SW 1271 (cell line): Measurements from ENCODE around the gene LMAN1.
A peak's percentile ranks its signal among the peaks of the same experiment; 100 is the strongest.

Experiments used
- DNase-seq, 2 experiments: peaks; one replicate each; lab custom pipeline; 2025; lab: John Stamatoyannopoulos, UW

Gene LMAN1

DNA sequence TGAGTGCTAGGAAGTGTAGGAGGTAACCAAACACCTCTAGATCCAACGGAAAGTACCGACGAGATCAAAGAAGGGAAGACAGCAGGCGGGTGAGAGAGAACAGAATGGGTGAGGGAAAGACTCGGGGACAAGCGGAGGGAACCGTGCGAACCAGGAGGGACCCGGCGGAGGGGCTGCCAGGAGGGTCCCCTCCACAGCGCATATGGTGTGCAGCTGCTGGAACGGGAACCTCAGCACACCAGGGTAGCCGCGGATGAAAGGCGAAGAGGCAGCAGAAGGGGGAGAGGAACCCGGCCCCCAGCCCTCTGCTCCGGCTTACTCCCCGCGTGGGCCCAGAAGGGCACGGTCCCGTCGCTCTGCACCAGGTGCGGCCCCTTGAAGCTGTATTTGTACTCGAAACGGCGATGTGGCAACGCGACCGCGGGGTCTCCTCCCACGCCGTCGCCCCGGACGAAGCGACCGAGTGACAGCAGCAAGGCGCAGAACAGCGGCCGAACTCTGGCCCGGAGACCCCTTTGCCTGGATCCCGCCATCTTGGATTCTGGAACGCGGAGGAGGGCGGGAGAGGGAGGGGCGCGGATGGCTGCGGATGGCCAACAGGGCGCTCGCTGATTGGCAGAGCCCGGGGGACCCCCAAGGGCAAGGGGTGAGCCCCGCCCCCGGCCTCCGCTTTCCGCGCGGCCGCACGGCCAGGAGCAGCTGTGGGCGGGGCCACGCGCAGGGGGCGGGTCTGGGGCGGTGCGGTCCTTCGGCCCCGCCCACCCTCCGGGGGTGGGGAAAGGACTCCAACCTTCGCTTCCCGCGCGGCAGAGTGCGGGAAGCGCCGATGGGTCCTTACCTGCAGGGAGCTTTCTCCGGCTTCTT lies at the start of gene LMAN1:
TSS of gene LMAN1 (minus strand) at position 554 of the 864 bp plus-strand sequence. CDS start at position 533, 21 bp downstream.
- DNase-seq: peak; percentile 59 to 80

DNA sequence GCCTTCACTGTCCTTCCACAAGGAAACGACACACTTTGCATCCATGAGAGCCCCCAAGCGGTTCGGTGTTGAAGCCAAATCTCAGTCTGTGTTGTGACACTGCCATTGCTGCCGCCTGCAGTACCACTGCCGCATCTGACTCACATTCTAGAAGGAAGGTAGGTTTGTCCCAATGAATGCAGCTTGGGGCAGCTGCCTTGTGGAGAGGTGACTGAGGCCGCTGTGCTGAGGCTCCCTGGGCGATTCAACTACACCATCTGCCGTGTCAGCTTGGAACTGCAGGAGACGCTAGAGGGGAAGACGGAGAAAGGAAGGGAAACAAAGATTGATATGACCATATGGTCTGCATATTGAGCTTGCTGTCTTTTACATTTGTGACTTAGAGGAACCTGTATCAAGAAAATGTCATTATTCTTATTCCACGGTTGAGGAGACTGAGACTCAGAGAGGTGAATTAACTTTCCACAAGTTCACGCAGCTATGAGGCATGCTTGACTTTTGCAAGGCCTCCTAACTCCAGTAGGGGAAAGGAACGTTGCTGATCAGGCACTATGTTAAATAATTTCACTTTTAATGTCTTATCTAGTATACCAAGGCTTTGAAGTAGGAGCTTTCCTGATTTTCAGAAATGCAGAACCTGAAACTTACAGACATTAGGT lies 43.5 kb upstream of the LMAN1 start:
- peak; percentile 13 to 48 for DNase-seq

DNA sequence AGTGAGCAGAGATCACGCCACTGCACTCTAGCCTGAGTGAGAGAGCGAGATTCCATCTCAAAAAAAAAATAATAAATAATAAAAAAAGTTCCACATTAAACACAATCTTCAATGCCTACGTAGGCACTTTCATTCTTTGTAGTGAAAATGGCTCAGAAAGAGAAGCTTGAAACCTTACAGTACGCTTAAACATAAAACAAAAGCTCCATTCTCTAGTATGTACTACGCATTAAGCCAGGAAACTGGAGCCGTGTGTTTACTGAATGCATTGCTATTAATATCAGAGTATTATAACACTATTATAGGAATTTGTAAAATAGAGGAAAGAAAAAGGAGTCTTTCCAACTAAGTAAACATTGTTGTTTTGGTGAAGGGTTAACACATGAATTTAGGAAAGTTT lies 41.3 kb upstream of the LMAN1 start:
- no peak for DNase-seq

GRCh38 chr18:59395226-59396175 lies 36.4 kb upstream of the LMAN1 start:
- DNase-seq: no peak

- no peak for DNase-seq
Measured at GRCh38 chr18:59393381-59393780, 34.3 kb upstream of the LMAN1 start.

DNA sequence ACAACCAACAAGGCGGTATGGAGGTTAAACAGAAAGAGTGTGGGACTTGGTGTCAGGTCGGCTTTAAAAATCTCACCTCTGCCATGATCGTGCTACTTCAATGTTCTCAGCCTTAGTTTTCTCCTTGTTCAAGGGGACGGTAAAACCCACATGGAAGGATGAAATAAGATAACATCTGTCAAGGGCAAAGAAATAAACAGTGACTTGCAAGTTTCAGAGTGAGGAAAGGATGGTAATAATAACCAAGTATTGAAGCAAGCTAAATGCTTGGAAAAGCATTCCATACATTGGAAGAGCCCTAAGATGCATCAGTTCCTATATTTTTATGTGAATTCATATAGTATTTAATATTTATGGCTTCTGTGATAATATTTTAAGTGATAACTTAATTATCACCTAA lies 29.8 kb upstream of the LMAN1 start:
- DNase-seq: no peak

- no peak for DNase-seq
Measured at GRCh38 chr18:59387687-59388565, 28.9 kb upstream of the LMAN1 start.

- DNase-seq: no peak
Measured at GRCh38 chr18:59386909-59387686, 28.0 kb upstream of the LMAN1 start.

DNA sequence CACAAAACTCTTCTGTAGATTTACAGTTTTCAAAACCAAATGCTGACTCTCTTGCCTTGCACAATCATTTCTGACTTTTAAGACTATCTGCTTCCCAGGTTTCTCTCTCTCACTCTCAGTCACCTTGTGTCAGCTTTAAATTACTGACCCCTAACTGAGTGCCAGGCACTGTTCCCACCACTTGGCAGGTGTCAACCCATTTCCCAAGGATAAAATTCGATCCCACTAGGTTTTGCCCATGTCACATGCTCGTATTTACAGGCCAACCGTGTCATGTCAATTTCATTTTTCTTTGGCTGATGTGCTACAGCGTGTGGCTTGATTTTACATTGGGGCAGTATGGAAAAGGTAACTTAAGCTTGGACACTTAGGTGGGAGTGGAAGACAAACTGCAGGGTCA lies 26.1 kb upstream of the LMAN1 start:
- no peak for DNase-seq

- no peak for DNase-seq
Measured at GRCh38 chr18:59383851-59384250, 24.8 kb upstream of the LMAN1 start.

GRCh38 chr18:59382383-59382782 lies 23.3 kb upstream of the LMAN1 start:
- DNase-seq: no peak

DNA sequence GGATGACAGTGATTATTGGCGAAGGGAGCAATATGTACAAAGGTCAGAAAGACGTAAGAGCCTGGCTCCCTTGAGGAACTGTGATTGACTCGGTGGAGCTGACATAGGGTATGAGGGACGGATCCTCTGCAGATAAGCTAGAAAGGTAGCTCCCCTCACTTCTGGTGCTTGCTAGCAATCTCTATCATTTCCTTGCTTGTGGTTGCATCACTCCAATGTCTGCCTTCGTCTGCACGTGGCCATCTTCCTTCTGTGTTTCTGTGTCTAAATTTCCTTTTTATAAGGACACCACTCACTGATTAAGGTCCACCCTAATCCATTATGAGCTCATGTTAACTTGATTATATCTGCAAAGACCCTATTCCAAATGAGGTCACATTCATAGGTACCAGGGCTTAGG lies 22.9 kb upstream of the LMAN1 start:
- no peak for DNase-seq

- DNase-seq: no peak
Measured at GRCh38 chr18:59380706-59381105, 21.6 kb upstream of the LMAN1 start.

DNA sequence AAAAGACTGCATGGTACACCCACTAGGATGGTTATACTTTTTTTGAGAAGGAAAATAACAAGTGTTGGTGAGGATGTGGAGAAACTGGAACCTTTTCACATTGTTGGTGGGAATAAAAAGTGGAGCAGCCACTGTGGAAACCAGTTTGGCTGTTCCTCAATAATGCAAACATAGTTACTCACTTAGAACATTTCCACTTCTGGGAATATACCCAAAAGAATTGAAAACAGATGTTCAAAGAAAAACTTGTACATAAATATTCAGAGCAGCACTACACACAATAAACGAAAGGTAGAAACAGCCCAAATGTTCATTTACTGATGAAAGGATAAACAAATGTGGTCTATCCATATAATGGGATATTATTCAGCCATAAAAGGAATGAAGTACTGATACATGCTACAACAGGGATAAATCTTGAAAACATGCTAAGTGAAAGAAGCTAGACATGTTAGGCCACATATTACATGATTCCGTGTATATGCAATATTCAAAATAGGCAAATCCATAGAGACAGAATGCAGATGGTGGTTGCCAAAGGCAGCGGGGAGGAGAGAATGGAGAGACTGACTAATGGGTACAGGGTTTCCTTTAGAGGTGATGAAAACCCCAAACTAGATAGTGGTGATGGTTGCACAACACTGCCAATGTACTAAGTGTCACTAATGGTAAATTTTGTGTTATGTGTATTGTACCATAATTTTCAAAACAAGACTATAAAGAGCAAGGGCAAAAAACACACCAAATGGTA lies 20.9 kb upstream of the LMAN1 start:
- no peak for DNase-seq

DNA sequence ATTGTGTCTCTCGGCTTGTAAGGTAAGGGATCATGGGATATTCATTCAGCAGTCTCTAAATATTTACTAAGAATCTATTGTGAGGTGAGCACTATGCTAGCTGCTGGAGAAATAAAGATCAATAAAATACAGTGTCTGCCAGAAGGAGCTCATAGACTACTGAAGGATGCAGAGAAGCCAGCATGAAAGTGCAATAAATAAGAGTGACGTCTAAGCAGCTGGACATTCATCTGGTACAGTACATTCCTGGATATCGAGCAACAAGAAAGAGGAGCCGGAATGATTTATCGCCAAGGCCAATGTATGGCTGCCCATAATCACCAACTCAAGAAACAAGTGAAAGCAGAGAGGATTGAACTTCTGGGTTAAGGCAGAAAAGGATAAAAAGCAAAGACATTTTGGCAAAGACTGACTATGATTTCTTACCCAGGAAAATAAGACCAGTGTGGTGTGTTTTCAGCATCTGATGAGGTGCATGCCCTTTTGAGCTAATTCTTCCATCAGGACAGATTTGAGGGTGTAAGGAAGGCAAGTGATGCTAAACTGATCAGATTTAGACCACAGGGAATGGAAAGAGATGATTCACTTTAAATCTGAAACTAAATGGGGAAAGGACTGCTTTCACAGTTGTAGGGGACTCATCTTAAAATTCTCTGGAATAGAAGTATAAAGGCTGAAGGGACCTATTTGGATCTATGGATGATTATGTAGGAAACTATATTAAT lies 18.7 kb upstream of the LMAN1 start:
- no peak for DNase-seq

DNA sequence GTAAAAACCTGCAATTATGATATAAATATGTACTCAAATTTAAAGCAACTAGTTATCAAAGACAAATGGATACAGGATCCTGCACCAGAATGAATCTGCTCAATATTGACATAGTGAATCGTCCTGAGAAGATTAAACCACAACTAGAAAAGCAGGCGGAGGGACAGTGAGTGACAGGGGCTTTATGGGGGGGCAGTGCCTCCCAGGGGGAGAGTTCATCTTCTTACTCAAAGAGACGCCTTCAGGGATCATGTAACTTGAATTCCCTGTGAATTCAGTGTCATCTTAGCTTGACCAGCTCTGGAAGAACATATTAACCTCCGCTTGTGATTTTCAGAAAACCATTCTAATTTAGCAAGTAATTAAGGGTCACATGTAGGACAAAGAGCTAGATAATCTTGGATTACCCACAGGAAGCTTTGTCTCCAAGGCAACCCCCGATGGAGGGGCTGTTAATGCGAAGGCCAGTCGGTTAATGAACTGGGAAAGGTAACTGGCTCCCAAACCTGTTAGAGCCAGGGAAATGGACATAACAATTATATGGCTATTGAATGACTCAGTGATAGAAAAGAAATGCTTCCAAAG lies 17.4 kb upstream of the LMAN1 start:
- DNase-seq: no peak

GRCh38 chr18:59374128-59374527 lies 15.1 kb upstream of the LMAN1 start:
- no peak for DNase-seq

DNA sequence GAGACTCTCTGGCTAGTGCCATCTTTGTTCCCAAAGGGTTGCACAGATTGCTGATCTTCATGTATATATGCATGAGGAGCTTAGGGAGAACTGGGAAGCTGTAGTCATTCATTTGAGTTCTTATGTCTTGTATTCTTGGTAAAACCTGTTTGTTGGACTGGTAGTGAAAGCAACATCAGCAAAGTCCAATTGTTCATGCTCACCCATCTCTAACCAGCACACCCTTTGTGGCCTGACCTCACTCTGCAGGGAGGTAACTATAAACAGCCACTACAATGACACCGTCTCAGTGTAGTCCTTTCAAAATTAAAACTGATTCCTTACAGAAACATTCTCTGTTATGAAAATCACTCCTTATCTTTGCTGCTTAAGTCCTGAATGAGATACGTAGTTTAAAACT lies 13.9 kb upstream of the LMAN1 start:
- DNase-seq: no peak

DNA sequence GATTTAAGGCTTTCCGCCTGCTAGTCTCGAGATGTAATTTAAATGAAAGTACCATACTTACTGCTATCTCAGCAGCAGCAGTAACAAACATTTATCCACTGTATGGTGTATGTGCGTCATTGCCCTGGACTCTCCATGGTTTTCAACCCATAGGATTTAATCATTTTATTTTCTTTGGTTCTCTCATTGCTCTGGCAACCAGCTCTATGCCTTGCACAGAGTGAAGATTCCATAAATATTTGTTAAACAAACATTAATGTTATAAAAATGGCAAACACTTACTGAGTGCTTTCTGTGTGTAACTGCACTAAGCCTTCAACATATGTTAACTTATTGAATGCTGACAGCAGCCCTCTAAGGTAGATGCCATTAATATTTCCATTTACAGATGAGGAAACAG lies 1.3 kb upstream of the LMAN1 start:
- no peak for DNase-seq
